ENCODE data around the gene ARL1. TPM values are rescaled to one million over a fixed set of nuclear protein-coding genes. Genes with fewer than 3 reads are reported as not detected.

Gene ARL1
- total RNA-seq, 6 experiments from 2014 or later = 145 to 162 (median 150) TPM

- no peak for TF ChIP-seq CTCF (IDR thresholded peaks at IDR 0.05)
- no peaks in the 10 kb centered on the region for H3K4me1 Mint-ChIP-seq (ENCODE audit: low read depth)
- H3K9me3 Mint-ChIP-seq = peaks cover 4% of the 10 kb centered on the region; the same call in 1 of the 2 replicates
- DNase-seq = no peak
- H3K36me3 Mint-ChIP-seq (ENCODE audit: low read depth) = peaks cover 54% of the 10 kb centered on the region
- H3K27me3 Mint-ChIP-seq (ENCODE audit: insufficient read depth) = no peaks in the 10 kb centered on the region; the same call in 1 of the 2 replicates
- no peak overlapping the region for H3K27ac Mint-ChIP-seq
- H3K4me3 Mint-ChIP-seq = no peak overlapping the region
These were observed 55.9 kb downstream of the ARL1 start for GRCh38 chr12:101351682-101352081.

GRCh38 chr12:101343893-101344292, 63.7 kb downstream of the ARL1 start:
- peaks cover 38% of the 10 kb centered on the region for H3K36me3 Mint-ChIP-seq (ENCODE audit: low read depth)

More at GRCh38 chr12:101343893-101344292, 63.7 kb downstream of the ARL1 start:
- H3K4me1 Mint-ChIP-seq (ENCODE audit: low read depth) = no peaks in the 10 kb centered on the region
- no peak for TF ChIP-seq CTCF (IDR thresholded peaks at IDR 0.05)
- H3K27me3 Mint-ChIP-seq (ENCODE audit: insufficient read depth) = no peaks in the 10 kb centered on the region
- H3K4me3 Mint-ChIP-seq = no peak overlapping the region
- no peak for DNase-seq
- no peak overlapping the region for H3K27ac Mint-ChIP-seq
- no peaks in the 10 kb centered on the region; the same call in 1 of the 2 replicates for H3K9me3 Mint-ChIP-seq

Other genes with a start within 250 kb of the ARL1 start
- not detected for gene SLC5A8, start 197.5 kb downstream of the ARL1 start, total RNA-seq (2021; fragmentation: NEBNext Ultra II Directional; extraction: Animal tissue kit (Norgen Biotek cat#: 25700))
- gene UTP20, start 127.7 kb downstream of the ARL1 start, total RNA-seq (2021; fragmentation: NEBNext Ultra II Directional; extraction: Animal tissue kit (Norgen Biotek cat#: 25700)) = 10 to 100 TPM; 17.0 to 22.4 (median 19.0) TPM
- not detected for gene SPIC, start 67.6 kb upstream of the ARL1 start, total RNA-seq (2021; fragmentation: NEBNext Ultra II Directional; extraction: Animal tissue kit (Norgen Biotek cat#: 25700))
- gene MYBPC1, start 187.2 kb upstream of the ARL1 start, total RNA-seq (2021; fragmentation: NEBNext Ultra II Directional; extraction: Animal tissue kit (Norgen Biotek cat#: 25700)) = not detected